HepG2 (cell line): ENCODE measurements around the gene RSPRY1. TPM values are rescaled to one million over a fixed set of nuclear protein-coding genes. Genes with fewer than 3 reads are reported as not detected.

ENCODE experiments used
- ATAC-seq: fragments of 200-7000 bp; cut with Tn5 transposase; 3 replicates; pipeline ENCODE4 v1.9.1; 2020; ENCODE audit warnings: mild to moderate bottlenecking, moderate library complexity
- BruUV-seq: library from RNA; stranded (reverse); fragments of 400-500 nt; replicated peaks from 2 replicates; lab custom pipeline; 2021; lab: Mats Ljungman, UMichigan
- CTCF ChIA-PET: fragments of 300-600 bp; formaldehyde crosslinking; extraction: SDS; loops from one replicate; lab custom pipeline; 2021; ENCODE audit warnings: low total read pairs, inconsistent platforms, low intra/inter-chr PET ratio; lab: Yijun Ruan, JAX
- POLR2A ChIA-PET: fragments of 350-600 bp; sonication (Branson Sonifier 250); formaldehyde crosslinking; loops from one replicate; lab custom pipeline; 2020; ENCODE audit warnings: antibody characterized with exemption, inconsistent platforms; lab: Yijun Ruan, JAX
- DNase-seq: peaks from one replicate; pipeline ENCODE4 v3.0.0-alpha.2; 2015; ENCODE audit warnings: low spot score
- FAIRE-seq: peaks from 3 replicates; lab custom pipeline; 2011; peaks lifted over from hg19 to GRCh38; lab: Jason Lieb, UNC
- H2AFZ ChIP-seq: one replicate; pipeline ENCODE4 v1.6.1; 2011; ENCODE audit warnings: low read length, inconsistent platforms
- H3K27ac ChIP-seq: fragments of 300-600 bp; 3 replicates; pipeline ENCODE4 v1.8.0; 2011; ENCODE audit warnings: mixed run types, mild to moderate bottlenecking, mixed read lengths, low read length, inconsistent platforms; ENCODE audit not compliant: insufficient read depth; ENCODE audit errors: extremely low read length
- H3K27me3 ChIP-seq, 2 experiments: fragments of 200-600 bp in 1 of 2; 2 replicates in 1 of 2; 3 replicates in 1 of 2; pipeline versions ENCODE4 v1.6.0 to v1.8.0; 2011; ENCODE audit warnings: low read length in 2 of 2, mild to moderate bottlenecking in 2 of 2, moderate library complexity in 2 of 2, inconsistent platforms in 1 of 2; ENCODE audit not compliant: insufficient read depth in 2 of 2, control insufficient read depth in 1 of 2
- H3K36me3 ChIP-seq, 2 experiments: fragments of 200-600 bp in 1 of 2; replicated peaks in 1 of 2; 2 replicates in 1 of 2; 3 replicates in 1 of 2; pipeline versions ENCODE4 v1.5.1 to v1.8.0; 2011; ENCODE audit warnings: low read length in 2 of 2, inconsistent platforms in 1 of 2; ENCODE audit not compliant: insufficient read depth in 2 of 2, control insufficient read depth in 1 of 2
- H3K4me1 ChIP-seq: 2 replicates; pipeline ENCODE4 v1.5.1; 2012; ENCODE audit warnings: low read length, inconsistent platforms; ENCODE audit not compliant: insufficient read depth
- H3K4me2 ChIP-seq: 2 replicates; pipeline ENCODE4 v1.6.0; 2011; ENCODE audit warnings: low read depth, low read length, inconsistent platforms
- H3K4me3 ChIP-seq, 3 experiments: fragments of 200-600 bp in 1 of 3; sonication (generic), shearing (Covaris generic) in 1 of 3; replicated peaks in 1 of 3; 2 replicates each; pipeline ENCODE4 v1.5.1; 2011 to 2016; ENCODE audit warnings: low read length in 3 of 3, inconsistent platforms in 2 of 3, low read depth in 2 of 3, mild to moderate bottlenecking in 2 of 3, control low read depth in 1 of 3, mixed read lengths in 1 of 3; ENCODE audit not compliant: insufficient read depth in 1 of 3
- H3K79me2 ChIP-seq: one replicate; pipeline ENCODE4 v1.6.1; 2011; ENCODE audit warnings: low read length, inconsistent platforms; ENCODE audit not compliant: insufficient read depth
- H3K9ac ChIP-seq: 2 replicates; pipeline ENCODE4 v1.6.0; 2011; ENCODE audit warnings: mild to moderate bottlenecking, low read depth, low read length, inconsistent platforms; ENCODE audit not compliant: insufficient read depth
- H3K9me3 ChIP-seq: 2 replicates; pipeline ENCODE4 v1.5.1; 2012; ENCODE audit warnings: mild to moderate bottlenecking, low read length
- H4K20me1 ChIP-seq: 2 replicates; pipeline ENCODE4 v1.6.0; 2011; ENCODE audit warnings: inconsistent platforms, mild to moderate bottlenecking, low read length, moderate library complexity; ENCODE audit not compliant: insufficient read depth
- BRF2 ChIP-seq: sonication (generic); formaldehyde crosslinking; IDR thresholded peaks from 2 replicates; pipeline ENCODE4 v1.8.1; 2022; ENCODE audit warnings: mild to moderate bottlenecking, missing genetic modification reagents
- GRHL1 ChIP-seq: sonication (generic); formaldehyde crosslinking; conservative IDR thresholded peaks from 2 replicates; pipeline ENCODE4 v1.8.0; 2022; ENCODE audit warnings: missing genetic modification reagents
- MXI1 ChIP-seq: IDR thresholded peaks from 3 replicates; pipeline ENCODE4 v1.6.1; 2012; ENCODE audit warnings: low read depth, low read length, inconsistent platforms, borderline replicate concordance
- TRIM22 ChIP-seq: fragments of 450-650 bp; IDR thresholded peaks from 2 replicates; pipeline ENCODE4 v1.6.1; 2017
- UBTF ChIP-seq: sonication (generic); formaldehyde crosslinking; IDR thresholded peaks from 2 replicates; pipeline ENCODE4 v1.4.0; 2020; ENCODE audit warnings: mild to moderate bottlenecking, missing genetic modification reagents
- ZMYM2 ChIP-seq: sonication (generic); formaldehyde crosslinking; IDR thresholded peaks from 2 replicates; pipeline ENCODE4 v1.8.0; 2022; ENCODE audit warnings: mild to moderate bottlenecking, missing genetic modification reagents
- WGBS: methylation state at CpG from one replicate; pipeline ENCODE4 v1.1.6; 2017; ENCODE audit warnings: low lambda C conversion rate; 5-methylcytosine and 5-hydroxymethylcytosine counted together
- in situ Hi-C: cut with HindIII; loops from 2 replicates; pipeline ENCODE4 v1.10.0; 2017; ENCODE audit warnings: low pct_unique_long_range_greater_than_20kb; ENCODE audit not compliant: extremely low pct_ligation_motif_present
- intact Hi-C: fragments of 100-400 bp; cut with micrococcal nuclease; formaldehyde crosslinking; loops from one replicate; pipeline ENCODE4 v1.10.0; 2022; ENCODE audit not compliant: unreplicated experiment
- polyA plus RNA-seq, 8 experiments: library from polyadenylated mRNA; depleted of rRNA in 3 of 8; stranded (reverse) in 7 of 8; unstranded in 1 of 8; fragments of >200 nt; fragmentation: Illumina TruSeq in 4 of 8; extraction: Trizol in 4 of 8; gene quantifications; 2 replicates each; pipeline versions ENCODE4 v1.2.1 to v1.2.3, GENCODE V29; 2011 to 2016; ENCODE audit warnings: low read depth in 4 of 8, missing spikeins in 1 of 8, mixed read lengths in 1 of 8; ENCODE audit not compliant: insufficient read depth in 1 of 8
- total RNA-seq, 5 experiments: library from RNA; depleted of rRNA; stranded (reverse); fragments of >200 nt; fragmentation: Illumina TruSeq; extraction: Trizol; gene quantifications; 2 replicates each; pipeline ENCODE4 v1.2.3, GENCODE V29; 2016; ENCODE audit warnings: low read depth in 1 of 5

Gene RSPRY1
- total and polyA plus RNA-seq, 2 of the 13 experiments (the other 11 are each of a cell fraction or from before 2014, with no cell fraction given), result 53.4 to 61.0 TPM

DNA sequence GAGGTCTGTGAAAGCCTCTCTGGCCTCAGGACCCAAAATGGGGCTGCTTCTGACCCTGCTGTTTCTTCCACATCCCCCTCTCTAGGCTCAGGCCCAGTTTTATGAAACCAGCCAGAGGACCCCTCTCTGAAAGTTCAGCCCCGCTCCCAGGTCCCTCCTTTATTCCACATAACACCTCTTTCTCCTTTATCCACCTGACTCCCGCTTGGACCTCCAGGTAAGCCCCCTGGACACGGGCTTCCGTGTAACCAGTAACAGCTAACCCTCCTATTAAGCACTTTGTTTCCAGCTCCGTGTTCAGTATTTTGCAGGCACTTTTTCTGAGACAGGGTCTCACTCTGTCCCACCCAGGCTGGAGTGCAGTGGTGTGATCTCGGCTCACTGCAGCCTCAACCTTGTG, 37.6 kb upstream of the RSPRY1 start (continued):
- TF ChIP-seq TRIM22, result no peak
- TF ChIP-seq ZMYM2, result no peak

DNA sequence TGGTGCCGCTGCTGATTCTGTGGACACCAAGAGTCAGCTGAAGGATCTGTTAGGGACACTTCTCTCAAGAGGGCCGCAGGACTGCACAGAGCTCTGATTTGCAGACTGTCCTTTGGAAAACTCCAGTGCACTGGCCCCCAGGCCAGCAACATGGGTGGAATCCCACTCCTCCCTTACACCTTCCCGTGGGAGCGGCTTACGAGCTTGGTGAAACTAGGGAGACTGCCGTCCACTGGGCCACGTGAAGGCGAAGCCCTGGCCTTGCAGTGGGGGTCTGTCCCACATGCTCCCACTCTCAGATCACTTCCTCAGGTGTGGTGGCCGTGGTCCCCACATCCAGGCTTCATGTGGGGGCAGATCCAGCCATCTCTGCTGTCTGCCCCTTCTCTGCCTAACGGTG, 36.7 kb upstream of the RSPRY1 start:
- H3K27me3 ChIP-seq, result no peaks in the 10 kb centered on the region
- no TSS peak for BruUV-seq
- H3K4me1 ChIP-seq, result peaks cover 24% of the 10 kb centered on the region
- no peak overlapping the region for H3K4me3 ChIP-seq
- no peaks in the 10 kb centered on the region for H3K9me3 ChIP-seq
- in situ Hi-C loops (no loop called here), intact Hi-C loops (no loop called here)
- no peak for DNase-seq
- H3K36me3 ChIP-seq, result peaks cover 2 to 23% of the 10 kb centered on the region in 2 experiments; a peak in 4 of 5 replicates
- TF ChIP-seq MXI1 (no peak), BRF2 (CRISPR knock-in tag) (no peak), GRHL1 (no peak), UBTF (no peak)
- TF ChIP-seq, all 625 proteins: peak for 0
- no peak overlapping the region for H3K9ac ChIP-seq
- FAIRE-seq (no peak), ATAC-seq (no peak)
- no peak overlapping the region for H3K4me2 ChIP-seq
- ChIA-PET POLR2A (interaction anchor here (0.9 kb wide), 1 partner anchor 12 kb away, joined by 4 read pairs; no protein-coding TSS in a partner anchor), CTCF (no interaction called here)
- H4K20me1 ChIP-seq, result no peaks in the 10 kb centered on the region
- H3K79me2 ChIP-seq, result no peaks in the 10 kb centered on the region
- H2AFZ ChIP-seq, result no peak overlapping the region
- WGBS, result 85% methylated on average over 7 of the region's 10 CpGs
- no peak overlapping the region for H3K27ac ChIP-seq
